ENCODE data around the gene DIP2B. TPM values are rescaled to one million over a fixed set of nuclear protein-coding genes. Genes with fewer than 3 reads are reported as not detected.
A peak's percentile ranks its signal among the peaks of the same experiment; 100 is the strongest.

DIP2B gene
- total and polyA plus RNA-seq, 12 donors = 3.0 to 21.5 (median 15.8) TPM

- Histone ChIP-seq H3K4me1 (peaks cover 0 to 70% (median 55%) of the 10 kb centered on the region in 9 donors), H3K36me3 (no peaks in the 10 kb centered on the region), H3K27ac (no peak overlapping the region), H3K27me3 (no peaks in the 10 kb centered on the region), H3K9me3 (no peaks in the 10 kb centered on the region), H3K4me3 (no peak overlapping the region)
- DNase-seq (no peak), ATAC-seq (peak in 2 of 8 donors; percentile 55 to 60)
- intact Hi-C loops (cut with DNase I) = no loop called here
- 57 to 71% methylated on average over 7 of the region's 7 CpGs for WGBS, 2 donors
- no peak for TF ChIP-seq CTCF (IDR thresholded peaks at IDR 0.05)
These were observed 114.3 kb downstream of the DIP2B start for GRCh38 chr12:50618864-50619609.

DNA sequence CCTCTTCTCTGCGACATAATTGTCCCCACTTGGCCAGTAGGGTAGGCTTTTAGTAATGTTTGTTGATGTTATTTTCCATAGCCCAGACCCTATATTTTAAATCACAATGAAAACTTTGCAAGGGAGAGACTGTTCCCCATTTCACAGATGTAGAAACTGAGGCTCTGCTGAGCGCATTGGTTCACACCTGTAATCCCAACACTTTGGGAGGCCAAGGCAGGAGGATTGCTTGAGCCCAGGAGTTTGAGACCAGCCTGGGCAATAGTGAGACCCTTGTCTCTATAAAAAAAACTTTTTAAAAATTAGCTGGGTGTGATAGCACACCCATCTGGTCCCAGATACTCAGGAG lies 114.8 kb downstream of the DIP2B start:
- intact Hi-C loops (cut with DNase I) = no loop called here
- H3K4me1 ChIP-seq = peaks cover 0 to 70% (median 55%) of the 10 kb centered on the region in 9 donors
- H3K27ac ChIP-seq = no peak overlapping the region
- no peaks in the 10 kb centered on the region for H3K9me3 ChIP-seq
- H3K4me3 ChIP-seq = no peak overlapping the region
- no peaks in the 10 kb centered on the region for H3K27me3 ChIP-seq
- WGBS, 2 donors = 85 to 89% methylated on average over 2 of the region's 2 CpGs
- no peaks in the 10 kb centered on the region for H3K36me3 ChIP-seq
- no peak for ATAC-seq
- no peak for TF ChIP-seq CTCF (IDR thresholded peaks at IDR 0.05)
- DNase-seq = no peak

GRCh38 chr12:50620109-50620977 lies 115.6 kb downstream of the DIP2B start:
- ATAC-seq (peak in 7 of 8 donors; percentile 58 to 77 (median 66)), DNase-seq (no peak)
- no peaks in the 10 kb centered on the region for H3K9me3 ChIP-seq
- intact Hi-C loops (cut with DNase I) = loop anchor here in 1 of 10 donors (5.0 kb wide), 1 partner anchor 113 kb away; no protein-coding TSS in a partner anchor
- no peak for TF ChIP-seq CTCF (IDR thresholded peaks at IDR 0.05)
- no peaks in the 10 kb centered on the region for H3K27me3 ChIP-seq
- WGBS, 2 donors = 73 to 83% methylated on average over 9 of the region's 9 CpGs
- peak overlapping the region in 1 of 10 donors; percentile 21 for H3K27ac ChIP-seq
- H3K4me1 ChIP-seq = peaks cover 0 to 76% (median 63%) of the 10 kb centered on the region in 9 donors
- H3K36me3 ChIP-seq = no peaks in the 10 kb centered on the region
- no peak overlapping the region for H3K4me3 ChIP-seq

DNA sequence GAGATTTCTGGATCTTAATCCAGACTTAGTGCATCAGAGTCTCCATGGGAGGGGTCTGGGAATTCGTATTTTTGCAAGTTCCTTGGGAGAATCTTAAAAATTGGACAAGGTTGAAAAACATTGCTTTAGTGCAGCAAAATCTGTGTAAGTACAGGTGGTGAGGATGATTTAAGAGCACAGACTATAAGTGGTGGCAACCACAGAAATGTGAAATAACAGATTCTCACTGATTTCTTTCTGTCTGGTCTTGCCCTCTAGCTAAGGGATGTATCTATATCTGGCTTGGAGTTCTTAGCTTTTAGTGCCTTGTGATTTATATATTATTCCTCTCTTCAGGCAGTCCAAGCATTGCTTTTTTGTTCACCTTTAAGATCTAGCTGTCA lies 116.2 kb downstream of the DIP2B start:
- peak overlapping the region in 1 of 10 donors; percentile 50 for H3K27ac ChIP-seq
- intact Hi-C loops (cut with DNase I) = loop anchor here in 1 of 10 donors (5.0 kb wide), 1 partner anchor 114 kb away; no protein-coding TSS in a partner anchor
- peaks cover 0 to 77% (median 63%) of the 10 kb centered on the region in 9 donors for H3K4me1 ChIP-seq
- no peaks in the 10 kb centered on the region for H3K9me3 ChIP-seq
- H3K4me3 ChIP-seq = no peak overlapping the region
- DNase-seq (no peak), ATAC-seq (no peak)
- H3K36me3 ChIP-seq = peaks cover 0 to 1% (median 0%) of the 10 kb centered on the region in 9 donors
- TF ChIP-seq CTCF (IDR thresholded peaks at IDR 0.05) = no peak
- 73 to 74% methylated on average over 1 of the region's 1 CpG for WGBS, 2 donors
- H3K27me3 ChIP-seq = no peaks in the 10 kb centered on the region
